ENCODE measurements around the gene LIN37.
"Not testable (repeated sequence)": the region's sequence is repeated elsewhere in the genome, so short reads cannot be mapped to it uniquely, and the experiment has no call there.

LIN37 gene

GRCh38 chr19:35719402-35720162, 28.8 kb upstream of the LIN37 start:
- DNase-seq (ENCODE audit: low read depth): no peak

GRCh38 chr19:35720163-35720524, 28.2 kb upstream of the LIN37 start:
- DNase-seq (ENCODE audit: low read depth): no peak

- DNase-seq (ENCODE audit: low read depth): no peak
These were observed 27.7 kb upstream of the LIN37 start for GRCh38 chr19:35720648-35721047.

GRCh38 chr19:35721374-35721773, 27.0 kb upstream of the LIN37 start:
- DNase-seq (ENCODE audit: low read depth): no peak

- DNase-seq (ENCODE audit: low read depth): no peak
These were observed 25.9 kb upstream of the LIN37 start for GRCh38 chr19:35722461-35722860.

DNA sequence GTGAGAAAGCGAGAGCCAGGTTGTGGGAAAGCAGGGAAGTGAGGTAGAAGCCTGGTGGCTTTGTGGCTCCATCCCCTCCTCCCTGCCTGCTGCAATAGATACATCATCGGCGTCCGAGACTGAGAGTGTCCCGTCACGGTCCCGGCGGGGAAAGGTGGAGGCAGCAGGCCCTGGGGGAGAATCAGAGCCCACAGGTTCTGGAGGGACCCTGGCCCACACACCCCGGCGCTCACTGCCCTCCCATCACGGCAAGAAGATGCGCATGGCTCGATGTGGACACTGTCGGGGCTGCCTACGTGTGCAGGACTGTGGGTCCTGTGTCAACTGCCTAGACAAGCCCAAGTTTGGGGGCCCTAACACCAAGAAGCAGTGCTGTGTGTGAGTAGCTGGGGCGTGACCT, 25.5 kb upstream of the LIN37 start:
- no peak for DNase-seq (ENCODE audit: low read depth)

- DNase-seq (ENCODE audit: low read depth): no peak
These were observed 24.7 kb upstream of the LIN37 start for GRCh38 chr19:35723671-35724070.

DNA sequence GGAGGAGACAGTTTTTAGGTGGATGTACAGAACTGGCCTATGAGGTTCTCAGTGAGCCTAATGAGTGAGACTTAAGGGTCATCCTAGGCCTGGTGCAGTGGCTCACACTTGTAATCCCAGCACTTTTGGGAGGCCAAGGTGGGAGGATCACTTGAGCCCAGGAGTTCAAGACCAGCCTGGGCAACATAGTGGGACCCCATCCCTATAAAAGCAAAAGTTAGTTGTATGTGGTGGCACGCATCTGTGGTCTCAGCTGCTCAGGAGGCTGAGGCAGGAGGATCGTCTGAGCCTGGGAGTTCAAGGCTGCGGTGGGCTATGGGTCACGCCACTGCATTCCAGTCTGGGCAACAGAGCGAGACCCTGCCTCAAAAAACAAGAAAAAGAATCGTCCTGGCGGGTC, 24.2 kb upstream of the LIN37 start:
- DNase-seq (ENCODE audit: low read depth): not testable (repeated sequence)

GRCh38 chr19:35724560-35724959, 23.8 kb upstream of the LIN37 start:
- no peak for DNase-seq (ENCODE audit: low read depth)

DNA sequence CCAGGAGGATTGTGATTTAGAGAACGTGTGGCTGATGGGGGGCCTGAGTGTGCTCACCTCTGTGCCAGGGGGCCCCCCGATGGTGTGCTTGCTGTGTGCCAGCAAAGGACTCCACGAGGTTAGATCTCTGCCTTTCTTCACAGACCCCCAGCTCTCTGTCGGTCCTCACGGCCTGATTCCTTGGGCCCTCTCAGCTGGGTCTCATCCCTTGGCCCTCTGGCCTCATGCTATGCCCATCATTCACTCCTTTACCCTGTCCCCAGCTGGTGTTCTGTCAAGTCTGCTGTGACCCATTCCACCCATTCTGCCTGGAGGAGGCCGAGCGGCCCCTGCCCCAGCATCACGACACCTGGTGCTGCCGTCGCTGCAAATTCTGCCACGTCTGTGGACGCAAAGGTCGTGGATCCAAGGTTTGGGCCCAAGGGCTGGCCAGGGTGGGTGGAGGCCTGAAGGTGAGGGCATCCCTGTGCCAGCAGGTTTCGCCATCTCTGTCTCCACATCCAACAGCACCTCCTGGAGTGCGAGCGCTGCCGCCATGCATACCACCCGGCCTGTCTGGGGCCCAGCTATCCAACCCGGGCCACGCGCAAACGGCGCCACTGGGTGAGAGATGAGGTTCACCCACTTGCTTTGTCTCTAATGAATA, 23.0 kb upstream of the LIN37 start:
- no peak for DNase-seq (ENCODE audit: low read depth)

DNA sequence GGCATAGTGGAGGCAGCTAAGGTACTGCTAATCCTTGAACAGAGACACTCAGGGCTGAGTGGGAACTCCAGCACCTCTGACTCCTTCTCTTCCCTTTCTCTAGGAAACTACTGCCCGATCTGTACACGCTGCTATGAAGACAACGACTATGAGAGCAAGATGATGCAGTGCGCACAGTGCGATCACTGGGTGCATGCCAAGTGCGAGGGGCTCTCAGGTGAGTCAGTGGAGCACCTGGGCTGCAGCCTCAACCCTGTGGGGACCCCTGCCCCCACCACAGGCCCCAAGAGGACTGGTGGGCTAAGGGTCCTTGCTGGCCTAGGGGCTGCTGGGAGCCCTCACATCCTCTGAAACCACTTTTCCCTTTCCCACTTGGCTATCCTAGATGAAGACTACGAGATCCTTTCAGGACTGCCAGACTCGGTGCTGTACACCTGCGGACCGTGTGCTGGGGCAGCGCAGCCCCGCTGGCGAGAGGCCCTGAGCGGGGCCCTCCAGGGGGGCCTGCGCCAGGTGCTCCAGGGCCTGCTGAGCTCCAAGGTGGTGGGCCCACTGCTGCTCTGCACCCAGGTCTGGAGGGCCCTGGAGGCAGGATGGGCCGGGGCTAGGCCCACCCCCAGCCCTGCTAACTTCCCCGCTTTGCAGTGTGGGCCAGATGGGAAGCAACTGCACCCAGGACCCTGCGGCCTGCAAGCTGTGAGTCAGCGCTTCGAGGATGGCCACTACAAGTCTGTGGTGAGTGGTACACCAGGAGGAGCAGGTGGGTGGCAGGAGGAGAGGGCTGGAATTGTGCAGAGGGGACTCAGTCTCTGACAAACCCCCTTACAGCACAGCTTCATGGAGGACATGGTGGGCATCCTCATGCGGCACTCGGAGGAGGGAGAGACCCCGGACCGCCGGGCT, 21.1 kb upstream of the LIN37 start:
- DNase-seq (ENCODE audit: low read depth): no peak

DNA sequence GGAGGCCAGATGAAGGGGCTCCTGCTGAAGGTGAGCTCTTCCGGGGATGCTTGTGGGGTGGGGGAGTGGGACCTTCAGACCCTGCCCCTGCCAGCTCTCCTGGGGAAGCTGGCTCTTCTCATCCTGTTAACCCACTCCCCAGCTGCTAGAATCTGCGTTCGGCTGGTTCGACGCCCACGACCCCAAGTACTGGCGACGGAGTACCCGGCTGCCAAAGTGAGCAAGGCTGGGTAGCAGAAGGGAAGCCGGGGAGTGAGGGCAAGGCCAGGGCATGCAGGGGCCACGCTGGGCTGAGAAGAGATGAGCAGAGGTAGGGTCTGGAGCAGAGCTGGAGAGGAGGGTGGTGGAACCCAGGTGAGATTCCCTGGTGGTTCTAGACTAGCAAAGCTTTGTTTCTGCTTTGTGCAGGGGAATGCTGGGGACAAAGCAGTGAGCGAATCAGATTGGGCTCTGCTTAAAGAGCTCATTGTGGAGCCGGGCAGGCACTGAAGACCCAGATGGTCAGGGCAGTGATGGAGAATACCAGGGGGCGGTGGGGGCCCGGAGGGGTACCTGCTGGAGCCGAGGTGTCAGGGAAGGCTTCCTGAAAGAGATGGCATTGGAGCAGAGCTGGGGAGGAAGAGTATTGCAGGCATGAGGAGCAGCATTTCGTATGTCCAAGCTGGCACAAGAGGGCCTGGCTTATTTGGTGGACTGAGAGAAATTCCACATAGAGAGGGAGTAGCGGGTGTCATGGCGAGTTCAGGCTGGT, 20.2 kb upstream of the LIN37 start:
- DNase-seq (ENCODE audit: low read depth): no peak

DNA sequence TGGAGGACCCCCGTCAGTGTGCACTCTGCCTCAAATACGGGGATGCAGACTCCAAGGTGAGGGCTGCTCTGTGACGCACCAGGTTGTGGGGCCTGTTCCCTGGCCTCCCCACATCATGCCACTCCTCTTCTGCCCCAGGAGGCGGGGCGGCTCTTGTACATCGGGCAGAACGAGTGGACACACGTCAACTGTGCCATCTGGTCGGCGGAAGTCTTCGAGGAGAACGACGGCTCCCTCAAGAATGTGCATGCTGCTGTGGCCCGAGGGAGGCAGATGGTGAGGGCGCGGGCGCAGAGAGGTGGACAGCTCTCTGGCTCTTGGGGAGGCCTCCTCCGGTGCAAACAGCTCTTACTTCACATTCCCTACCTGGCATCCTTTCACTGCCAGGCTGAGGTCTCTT, 19.4 kb upstream of the LIN37 start:
- no peak for DNase-seq (ENCODE audit: low read depth)

DNA sequence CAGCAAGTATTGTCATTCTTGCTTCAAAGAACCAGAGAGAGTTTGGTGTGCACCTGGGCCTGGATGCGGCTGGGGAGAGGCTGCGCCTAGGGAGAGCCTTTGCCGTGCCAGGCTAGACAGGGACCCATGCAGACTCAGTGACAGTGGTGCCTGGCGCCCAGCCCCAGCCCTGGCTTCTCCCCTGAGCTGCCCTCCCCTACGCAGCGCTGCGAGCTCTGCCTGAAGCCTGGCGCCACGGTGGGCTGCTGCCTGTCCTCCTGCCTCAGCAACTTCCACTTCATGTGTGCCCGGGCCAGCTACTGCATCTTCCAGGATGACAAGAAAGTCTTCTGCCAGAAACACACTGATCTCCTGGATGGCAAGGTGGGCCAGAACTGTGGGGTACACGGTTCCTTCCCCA, 18.6 kb upstream of the LIN37 start:
- DNase-seq (ENCODE audit: low read depth): no peak

GRCh38 chr19:35730326-35730725, 18.1 kb upstream of the LIN37 start:
- DNase-seq (ENCODE audit: low read depth): no peak

- no peak for DNase-seq (ENCODE audit: low read depth)
These were observed 17.0 kb upstream of the LIN37 start for GRCh38 chr19:35731353-35731752.

DNA sequence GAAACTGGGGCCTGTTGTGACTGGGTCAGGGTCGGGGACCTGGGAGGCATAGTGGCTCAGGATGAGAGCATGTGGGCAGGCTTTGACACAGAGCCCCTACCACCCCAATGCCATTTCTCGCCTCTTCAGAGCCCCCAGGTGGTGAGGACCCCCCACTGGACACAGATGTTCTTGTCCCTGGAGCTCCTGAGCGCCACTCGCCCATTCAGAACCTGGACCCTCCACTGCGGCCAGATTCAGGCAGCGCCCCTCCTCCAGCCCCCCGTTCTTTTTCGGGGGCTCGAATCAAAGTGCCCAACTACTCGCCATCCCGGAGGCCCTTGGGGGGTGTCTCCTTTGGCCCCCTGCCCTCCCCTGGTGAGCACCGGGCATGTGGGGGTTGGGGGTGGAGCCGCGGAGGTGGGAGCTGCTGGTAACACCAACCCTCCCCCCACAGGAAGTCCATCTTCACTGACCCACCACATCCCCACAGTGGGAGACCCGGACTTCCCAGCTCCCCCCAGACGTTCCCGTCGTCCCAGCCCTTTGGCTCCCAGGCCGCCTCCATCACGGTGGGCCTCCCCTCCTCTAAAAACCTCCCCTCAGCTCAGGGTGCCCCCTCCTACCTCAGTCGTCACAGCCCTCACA, 16.5 kb upstream of the LIN37 start:
- no peak for DNase-seq (ENCODE audit: low read depth)

DNA sequence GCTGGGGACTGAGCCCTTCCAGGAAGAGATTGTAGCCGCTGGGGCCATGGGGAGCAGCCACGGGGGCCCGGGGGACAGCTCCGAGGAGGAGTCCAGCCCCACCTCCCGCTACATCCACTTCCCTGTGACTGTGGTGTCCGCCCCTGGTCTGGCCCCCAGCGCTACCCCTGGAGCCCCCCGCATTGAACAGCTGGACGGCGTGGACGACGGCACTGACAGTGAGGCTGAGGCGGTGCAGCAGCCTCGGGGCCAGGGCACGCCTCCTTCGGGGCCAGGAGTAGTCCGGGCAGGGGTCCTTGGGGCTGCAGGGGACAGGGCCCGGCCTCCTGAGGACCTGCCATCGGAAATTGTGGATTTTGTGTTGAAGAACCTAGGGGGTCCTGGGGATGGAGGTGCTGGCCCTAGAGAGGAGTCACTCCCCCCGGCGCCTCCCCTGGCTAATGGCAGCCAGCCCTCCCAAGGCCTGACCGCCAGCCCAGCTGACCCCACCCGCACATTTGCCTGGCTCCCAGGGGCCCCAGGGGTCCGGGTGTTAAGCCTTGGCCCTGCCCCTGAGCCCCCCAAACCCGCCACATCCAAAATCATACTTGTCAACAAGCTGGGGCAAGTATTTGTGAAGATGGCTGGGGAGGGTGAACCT, 15.7 kb upstream of the LIN37 start:
- DNase-seq (ENCODE audit: low read depth): no peak

GRCh38 chr19:35733180-35734125, 14.9 kb upstream of the LIN37 start:
- DNase-seq (ENCODE audit: low read depth): no peak

GRCh38 chr19:35734273-35734672, 14.1 kb upstream of the LIN37 start:
- DNase-seq (ENCODE audit: low read depth): no peak

Data from CMK (cell line).